NCI-H2227 (cell line): Measurements from ENCODE around the gene LYRM4.

Experiments
- DNase-seq: peaks from one replicate; lab custom pipeline; 2025; ENCODE audit not compliant: unreplicated experiment; lab: John Stamatoyannopoulos, UW

Gene LYRM4

DNA sequence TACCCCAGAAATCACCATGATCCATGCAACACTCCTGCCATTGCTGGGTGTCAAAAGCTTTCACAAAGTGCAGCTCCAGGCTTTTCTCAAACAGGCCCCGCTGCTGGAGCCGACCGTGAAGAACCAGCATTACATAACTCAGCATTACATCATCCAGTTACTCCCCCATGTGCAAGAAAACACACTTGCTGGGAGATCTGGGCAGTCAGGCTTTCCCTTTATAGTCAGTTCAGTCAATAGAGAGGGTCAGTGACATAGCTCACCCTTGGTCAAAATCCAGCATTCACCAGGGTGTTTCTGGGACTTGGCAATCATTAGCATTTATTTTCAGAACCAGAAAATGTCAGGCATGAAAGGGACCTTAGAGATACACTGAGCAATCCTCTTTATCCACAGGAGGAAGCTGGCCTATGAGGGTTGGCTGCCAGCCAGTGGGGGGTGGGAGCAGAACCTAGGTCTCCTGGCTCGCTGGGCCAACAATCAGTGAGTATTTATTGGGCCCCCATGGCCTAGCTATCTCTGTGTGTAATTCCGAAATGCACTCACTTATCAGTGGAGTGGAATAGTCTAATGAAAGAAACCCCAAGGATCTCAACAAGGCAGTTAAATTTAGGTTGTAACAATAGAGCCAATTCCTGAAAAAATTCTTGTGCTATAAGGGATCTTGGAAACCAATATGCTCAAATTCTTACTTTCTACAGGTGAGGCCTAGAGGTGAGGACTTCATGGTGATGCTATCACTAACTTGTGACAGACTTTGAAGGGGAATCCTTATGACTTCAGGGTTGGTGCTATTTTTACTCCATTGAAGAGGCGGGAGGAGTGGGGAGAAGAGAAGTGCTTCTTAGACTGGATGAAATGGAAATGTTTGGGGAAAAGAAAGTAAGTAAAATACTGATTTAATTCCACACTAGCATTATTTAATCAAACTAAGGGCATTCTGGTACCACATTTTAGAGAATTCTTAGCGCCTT, 54.6 kb downstream of the LYRM4 start:
- peak; percentile 49 for DNase-seq

DNA sequence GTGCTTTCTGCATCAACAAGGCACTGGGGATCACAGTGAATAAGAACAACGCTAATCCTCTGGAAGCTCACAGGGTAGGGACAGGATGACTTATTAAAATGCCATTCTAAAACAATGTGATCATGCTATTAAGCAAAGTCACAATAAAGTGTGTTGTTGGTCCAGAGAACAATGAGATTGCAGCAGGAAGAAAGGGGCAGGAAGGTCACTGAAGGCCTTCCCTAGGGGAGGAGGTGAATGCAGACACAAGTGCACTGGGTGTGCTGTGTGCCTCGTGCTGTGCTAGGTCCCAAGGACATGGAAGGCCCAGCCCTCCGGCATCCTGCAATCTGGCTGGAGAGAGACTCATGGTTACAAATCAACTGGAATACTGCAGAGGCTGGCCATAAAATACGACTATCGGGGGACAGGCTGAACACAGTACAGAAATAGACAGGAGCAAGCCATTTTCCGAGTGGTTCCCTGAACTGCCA, 55.7 kb downstream of the LYRM4 start:
- DNase-seq = no peak

DNA sequence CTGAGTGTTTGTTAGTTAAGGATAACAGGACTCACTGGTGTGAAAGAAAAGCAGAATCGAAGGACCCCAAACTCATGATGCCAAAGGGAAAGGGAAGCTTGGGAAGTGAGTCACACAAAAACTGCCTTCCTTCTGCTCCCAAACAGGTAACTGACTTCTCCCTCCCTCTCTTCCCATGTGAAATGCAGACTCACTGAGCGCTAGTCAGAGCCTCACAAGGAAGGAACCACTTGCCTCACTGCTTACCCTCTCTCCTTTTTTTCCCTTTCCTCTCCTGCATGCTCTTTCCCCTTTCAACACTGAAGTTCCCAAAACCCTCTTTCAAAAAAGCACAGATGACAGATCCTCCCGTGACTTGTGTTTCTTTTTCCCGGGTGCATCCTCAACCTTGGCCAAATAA, 56.4 kb downstream of the LYRM4 start:
- DNase-seq = no peak

DNA sequence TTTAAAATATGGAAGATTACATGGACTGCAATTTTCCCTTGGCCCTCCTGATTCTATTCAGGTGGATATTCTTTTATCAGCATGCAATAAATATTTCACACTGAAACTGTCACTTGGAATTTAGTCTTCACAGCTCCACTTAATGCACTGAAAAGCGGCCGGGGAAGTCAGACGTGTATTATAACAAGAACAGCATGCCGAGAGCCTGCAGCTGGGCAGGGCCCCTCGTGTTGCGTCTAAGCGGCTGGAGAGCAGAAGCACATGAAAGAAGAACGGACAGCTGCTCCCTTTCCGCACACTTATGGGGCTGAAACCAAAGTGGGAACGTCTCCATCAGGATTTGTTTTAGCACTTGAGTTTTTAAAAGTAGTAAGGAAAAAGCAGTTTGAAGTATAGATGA, 57.2 kb downstream of the LYRM4 start:
- DNase-seq = peak; percentile 9

DNA sequence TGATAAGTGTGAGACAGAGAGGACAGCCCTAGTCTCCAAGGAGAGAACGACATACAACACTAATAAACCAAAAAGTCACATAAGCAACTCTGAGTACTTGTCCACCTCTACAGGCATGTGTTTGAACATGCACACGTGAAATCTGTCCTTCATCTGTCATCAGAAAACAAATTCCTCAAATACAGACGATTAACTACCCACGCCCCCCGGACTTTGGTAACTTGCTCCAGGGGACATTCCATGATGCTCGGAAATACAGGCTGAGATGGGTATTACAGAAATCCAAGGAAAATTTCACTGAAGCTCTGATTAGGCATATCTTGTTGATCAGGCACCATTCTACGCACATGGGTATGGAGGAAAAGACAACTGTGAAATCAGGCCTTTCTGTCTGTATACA, 57.8 kb downstream of the LYRM4 start:
- no peak for DNase-seq

DNA sequence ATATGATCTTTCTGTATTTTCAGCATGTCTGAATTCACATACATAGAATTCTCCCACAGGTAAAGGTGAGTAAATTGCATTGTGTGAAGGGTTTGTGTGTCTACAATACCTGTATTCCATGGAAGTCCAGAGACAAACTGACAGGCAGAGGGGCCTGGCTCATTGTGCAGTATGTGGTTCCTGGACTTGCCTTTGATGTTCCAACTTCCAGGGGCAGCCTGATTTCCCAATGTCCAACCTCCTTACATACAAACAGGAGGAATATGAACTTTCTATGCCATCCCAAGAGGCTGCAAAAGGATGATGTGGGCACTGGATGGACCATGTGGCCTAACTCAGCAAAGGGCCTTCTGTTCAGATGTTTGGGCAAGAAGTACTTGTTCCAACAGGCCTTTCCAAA, 58.5 kb downstream of the LYRM4 start:
- no peak for DNase-seq

DNA sequence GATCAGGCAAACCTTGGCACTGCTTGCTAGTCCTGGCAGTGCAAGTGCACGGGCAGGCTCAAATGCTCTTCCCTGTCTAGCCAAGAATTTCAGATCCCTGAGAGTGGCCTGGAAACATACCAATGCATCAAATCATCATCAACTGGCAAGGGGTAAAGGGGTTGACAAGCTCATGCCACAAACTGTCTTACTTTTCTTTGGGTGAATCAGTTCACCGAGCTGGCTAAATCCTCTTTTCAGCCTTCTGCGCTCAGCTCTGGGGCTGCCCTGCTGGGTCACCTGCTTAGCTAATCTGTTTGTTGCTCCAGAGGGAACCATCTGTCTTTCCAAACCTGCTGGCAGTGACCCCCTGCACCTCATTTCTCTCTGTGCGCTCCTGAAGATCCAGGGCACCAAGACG, 59.5 kb downstream of the LYRM4 start:
- DNase-seq = no peak

DNA sequence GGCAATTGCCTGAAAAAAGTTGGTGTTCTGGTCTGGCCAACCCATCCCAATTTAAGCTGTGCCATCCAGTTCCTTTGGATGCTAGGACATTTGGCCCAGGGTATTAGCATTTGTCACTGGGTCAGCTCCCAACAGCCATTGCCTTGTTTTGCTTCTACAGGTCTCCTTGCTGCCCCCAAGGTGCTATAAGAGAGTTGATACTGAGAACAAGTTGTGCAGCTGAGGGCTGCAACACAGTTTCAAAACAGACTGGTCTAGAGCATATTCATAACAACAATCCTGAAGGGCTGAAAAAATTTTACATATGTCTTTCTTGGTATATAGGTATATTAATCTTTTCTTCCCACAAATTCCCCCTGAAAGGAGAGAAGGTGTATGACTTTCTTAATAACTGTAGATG, 61.0 kb downstream of the LYRM4 start:
- DNase-seq = no peak

DNA sequence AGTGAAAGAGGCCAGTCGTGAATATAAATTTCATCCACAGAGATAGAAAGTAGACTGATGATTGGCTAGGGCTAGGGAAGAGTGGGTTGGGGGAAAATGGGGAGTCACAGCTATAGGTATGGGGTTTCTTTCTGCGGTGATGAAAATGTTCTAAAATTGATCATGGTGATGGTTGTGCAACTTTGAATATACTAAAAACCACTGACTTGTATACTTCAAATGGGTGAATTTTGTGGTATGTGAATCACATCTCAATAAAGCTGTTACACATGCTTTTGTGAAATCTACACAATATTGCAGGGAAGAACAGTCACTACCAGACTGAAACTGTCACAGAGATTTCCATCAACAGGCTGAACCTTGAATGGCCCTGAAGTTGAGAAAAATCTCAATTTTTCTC, 61.5 kb downstream of the LYRM4 start:
- no peak for DNase-seq

DNA sequence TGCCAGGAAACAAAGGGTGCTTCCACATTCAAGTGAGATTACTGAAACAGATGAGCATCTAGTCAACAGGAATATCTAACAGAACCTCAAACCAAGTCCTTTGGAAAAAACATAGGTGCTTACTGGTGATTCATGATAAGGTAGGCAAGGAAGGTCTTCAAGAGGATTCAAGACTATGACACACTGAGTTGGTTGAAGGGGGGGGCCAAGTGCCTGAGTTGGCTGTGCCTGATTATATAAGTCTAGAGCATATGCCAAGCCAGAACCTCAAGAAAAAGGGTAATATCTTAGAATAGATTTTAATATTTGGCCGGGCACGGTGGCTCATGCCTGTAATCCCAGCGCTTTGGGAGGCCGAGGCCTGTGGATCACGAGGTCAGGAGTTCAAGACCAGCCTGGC, 63.7 kb downstream of the LYRM4 start:
- no peak for DNase-seq

DNA sequence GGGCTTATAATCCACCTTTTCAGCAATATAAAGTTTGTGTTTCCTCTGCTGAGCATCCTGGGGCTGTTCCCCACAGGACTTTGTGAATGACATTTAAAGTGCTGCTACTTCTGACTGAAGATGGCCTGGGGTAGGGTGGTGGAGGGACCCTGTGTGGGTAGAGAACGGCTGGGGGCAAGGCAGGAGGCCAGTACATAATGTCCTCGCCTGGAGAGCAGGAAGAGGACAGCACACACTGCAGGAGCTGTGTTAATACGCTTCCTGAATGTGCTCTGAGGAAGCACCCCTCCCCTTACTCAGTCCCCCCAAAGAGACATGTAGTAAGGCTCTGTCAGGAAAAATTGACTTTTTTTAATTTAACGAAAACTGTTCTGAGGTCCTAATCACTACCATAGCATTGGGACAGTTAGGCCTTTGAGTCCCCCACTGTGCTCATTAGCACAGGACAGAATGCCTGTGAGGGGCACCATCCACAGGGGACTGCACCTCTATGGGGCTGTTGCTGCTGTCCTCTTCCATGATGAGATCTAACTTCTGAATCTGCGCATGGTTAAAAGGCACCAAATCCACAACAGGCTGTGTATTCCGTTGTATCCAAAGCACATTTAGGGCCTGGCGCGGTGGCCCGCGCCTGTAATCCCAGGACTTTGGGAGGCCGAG, 68.5 kb downstream of the LYRM4 start:
- DNase-seq = no peak

DNA sequence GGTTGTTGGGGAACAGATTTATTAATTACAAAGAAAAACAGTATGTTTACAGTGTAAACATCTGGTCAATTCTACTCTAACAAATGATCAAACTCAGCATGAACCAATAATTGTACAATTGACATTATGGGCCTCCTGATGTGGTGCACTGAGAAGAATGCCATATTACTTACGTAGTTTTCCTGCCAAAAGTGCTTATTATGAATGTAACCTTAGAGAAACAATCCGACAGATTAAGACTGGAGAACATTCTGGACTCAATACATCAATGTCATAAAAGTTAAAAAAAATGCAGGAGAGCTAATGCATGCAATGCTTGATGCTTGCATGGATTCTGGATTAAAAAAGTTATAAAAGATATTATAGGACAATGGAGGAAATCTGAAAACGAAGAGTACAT, 69.0 kb downstream of the LYRM4 start:
- no peak for DNase-seq

DNA sequence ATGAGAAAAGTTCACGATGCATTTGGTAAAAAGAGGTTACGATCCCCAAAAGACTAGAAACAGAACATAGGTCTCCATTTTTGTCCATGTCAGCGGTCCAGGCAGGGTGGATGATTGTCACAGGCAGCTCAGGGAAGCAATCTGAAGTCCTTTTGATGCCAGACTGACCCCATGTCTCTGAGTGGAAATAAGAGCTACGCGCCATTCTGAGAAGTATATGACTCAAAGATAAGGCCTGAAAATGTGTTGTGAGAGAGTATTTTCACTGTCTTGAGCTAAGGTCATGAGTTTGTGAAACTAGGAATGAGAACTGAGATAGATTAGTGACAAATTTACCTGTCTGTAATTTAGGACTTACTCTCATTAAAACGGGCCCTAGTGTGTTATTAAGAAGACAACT, 69.5 kb downstream of the LYRM4 start:
- DNase-seq = no peak

DNA sequence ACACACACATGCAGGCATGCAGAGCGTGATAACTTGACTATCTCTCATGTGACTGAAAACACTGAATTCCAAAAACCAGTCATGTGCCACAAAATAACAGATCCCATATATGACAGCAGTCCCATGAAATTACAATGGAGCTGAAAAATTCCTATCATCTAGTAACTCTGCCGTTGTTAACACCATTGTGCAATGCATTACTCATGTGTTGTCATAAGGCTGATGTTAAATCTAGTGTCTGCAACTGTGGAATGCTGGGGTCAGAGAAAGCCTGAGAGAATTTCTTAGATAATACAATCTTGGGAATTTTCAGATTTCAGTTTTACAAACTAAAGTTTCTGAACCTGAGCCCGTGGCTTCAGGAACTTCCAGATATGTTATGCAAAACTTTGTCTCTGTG, 70.2 kb downstream of the LYRM4 start:
- no peak for DNase-seq

DNA sequence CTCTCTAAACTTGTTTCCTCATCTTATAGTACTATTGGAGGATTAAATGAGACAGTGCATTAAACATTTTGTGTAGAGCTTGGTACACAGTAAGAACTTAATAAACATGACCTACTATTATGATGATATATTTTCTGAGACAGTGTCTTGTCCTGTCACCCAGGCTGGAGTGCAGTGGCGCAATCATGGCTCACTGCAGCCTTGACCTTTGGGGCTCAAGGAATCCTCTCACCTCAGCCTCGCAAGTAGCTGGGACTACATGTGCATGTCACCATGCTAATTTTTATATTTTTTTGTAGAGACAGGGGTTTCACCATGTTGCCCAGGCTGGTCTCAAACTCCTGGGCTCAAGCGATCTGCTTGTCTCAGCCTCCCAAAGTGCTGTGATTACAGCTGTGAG, 72.1 kb downstream of the LYRM4 start:
- no peak for DNase-seq

DNA sequence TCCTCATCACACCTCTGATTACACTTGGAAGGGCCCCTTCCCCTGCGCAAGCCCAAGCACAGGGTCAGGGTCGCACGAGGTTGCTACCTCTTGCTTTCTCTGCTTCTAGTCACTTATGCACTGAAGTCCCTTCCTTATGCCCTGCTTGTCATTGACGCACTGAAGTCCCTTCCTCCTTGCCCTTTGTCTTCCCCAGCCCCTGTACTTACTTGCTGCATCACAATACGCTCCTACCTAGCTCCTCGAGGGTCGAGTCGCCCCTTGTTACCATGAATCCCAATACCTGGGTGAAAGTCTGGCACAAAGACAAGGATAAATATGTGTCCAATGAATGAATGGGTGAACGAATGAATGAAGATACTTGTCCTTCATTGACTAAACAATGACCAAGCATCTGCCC, 75.9 kb downstream of the LYRM4 start:
- DNase-seq = no peak

DNA sequence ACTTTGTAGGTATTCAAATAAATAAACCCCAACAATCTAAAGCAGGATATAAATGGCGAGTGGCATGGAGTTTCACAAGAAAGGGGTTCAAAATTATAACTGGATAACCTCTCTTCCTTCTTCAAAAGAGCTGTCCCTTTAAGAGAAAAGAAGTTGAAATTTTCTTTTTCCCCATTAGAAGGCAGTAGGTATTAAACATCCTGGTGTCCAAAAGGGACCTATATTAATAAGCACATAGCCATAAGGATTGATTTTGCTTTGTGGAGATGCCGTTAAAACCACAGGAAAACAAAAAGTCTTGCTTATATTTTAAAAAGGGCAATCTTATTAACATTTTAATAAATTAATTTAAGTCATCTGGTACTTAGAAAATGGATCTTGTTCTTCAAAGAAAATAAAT, 76.5 kb downstream of the LYRM4 start:
- DNase-seq = no peak

DNA sequence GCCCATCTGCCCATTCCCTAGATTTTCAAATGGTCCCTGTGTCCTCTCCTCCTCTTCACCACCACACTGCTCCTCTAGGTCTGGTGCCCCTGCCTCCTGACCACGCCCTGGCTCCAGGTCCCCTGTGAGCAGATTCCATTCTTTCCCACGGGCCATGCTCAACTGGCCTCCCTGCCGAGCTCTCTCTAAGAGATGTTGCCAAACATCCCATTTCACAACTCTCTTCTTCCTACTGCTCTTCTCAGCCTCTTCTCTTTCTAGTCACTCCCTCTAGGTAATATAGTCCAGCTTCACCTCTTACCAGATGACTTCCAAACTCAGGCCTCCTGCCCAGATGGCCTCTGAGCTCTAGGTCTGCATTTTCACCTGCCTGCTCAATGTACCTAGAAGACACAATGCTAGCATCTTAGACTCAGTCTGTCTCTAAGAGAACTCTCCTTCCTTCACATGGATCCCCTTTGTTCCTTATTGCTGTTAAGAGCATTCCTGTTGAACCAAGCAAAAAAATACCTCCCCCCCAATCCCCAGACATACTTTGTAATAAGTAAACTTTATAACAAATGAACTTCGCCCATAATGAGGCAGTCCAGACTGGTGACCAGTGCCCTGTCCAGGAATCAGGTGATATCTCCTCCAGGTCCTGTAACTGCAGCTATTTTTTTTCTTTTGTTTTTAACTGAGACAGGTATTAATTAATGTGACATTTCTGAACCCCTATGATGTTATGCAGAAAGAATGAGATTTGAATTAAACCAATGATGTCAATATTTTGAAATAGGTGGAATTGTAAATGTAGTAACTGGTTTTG, 79.0 kb downstream of the LYRM4 start:
- no peak for DNase-seq

DNA sequence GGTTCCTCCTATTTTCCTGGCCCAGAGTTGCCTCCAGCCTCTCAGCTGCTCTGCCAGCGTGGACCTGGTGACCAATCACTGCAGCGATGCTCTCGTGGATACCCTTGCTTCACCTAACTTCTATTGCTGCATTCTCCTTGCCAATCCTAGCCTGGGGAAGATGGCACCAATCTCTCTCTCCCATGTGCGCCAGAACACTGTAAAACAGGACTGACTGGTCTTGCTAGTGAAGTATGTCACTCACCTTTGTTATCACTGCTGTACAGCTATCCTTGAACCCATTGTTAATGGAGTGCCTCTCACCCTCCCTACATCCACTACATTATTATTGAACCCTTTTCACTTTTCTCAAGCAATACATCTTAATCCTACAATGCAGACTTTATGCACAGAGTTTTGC, 80.1 kb downstream of the LYRM4 start:
- no peak for DNase-seq

DNA sequence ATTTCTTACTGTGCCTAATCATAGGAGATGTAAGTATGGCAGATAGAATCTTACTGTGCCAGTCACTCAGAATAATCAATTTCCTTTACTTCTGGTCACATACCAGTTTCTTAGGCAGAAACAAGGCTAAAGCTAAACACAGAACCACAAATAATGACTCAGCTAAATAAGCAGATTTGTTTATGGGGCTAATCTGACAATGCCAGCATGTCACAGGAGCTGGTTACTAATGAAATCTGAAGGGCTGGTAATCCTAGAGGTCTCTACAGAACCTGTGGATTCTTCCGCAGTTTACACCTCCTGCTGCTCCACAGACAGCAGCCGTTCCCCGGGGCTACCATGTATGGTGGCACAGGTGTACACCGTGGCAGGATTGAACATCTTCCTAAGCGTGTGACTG, 80.8 kb downstream of the LYRM4 start:
- no peak for DNase-seq

DNA sequence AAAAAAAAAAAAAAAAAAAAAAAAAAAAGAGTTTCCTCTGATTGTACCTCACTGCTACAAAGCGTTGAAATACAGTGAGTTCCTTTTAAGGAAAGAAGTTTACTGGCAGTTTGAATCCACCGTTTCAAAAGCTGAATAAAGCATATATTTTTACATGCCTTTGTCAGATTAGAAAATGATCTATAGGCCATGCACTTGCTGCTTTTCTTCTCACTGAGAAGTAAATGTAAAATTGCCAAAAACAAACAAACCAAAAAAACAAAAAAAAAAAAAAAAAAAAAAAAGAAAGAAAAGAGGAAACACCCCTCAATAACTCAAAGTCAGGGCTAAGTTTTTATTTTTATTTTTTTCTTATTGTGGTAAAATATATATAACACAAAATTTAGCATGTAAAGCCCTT, 81.9 kb downstream of the LYRM4 start:
- no peak for DNase-seq

DNA sequence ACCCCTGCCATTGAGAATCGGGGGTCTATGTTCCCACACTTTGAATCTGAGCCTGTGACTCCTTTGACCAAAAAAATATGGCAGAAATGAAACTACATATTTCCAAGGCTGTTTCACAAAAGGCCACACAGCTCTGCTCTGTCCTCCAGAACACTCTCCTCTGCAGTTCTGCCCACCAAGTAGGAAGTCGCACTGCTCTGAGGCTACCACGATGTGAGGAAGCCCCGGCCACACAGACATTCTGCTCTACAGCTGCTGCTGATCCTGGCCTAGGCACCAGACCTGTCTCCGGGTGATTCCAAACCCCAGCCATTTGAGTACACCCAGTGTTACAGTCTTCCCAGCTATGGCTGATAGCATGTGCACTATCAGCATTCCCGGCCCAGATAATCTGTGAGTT, 85.1 kb downstream of the LYRM4 start:
- no peak for DNase-seq
